Panc1 (cell line): Measurements from ENCODE around the gene KCNH3. TPM values are rescaled to one million over a fixed set of nuclear protein-coding genes. Genes with fewer than 3 reads are reported as not detected.

ENCODE experiments used
- ATAC-seq: fragments of 200-7000 bp; cut with Tn5 transposase; 2 replicates; pipeline ENCODE4 v1.9.1; 2020; ENCODE audit warnings: mild to moderate bottlenecking, moderate library complexity
- BruUV-seq: library from RNA; stranded (reverse); fragments of 400-500 nt; replicated peaks from 2 replicates; lab custom pipeline; 2021; lab: Mats Ljungman, UMichigan
- CTCF ChIA-PET: fragments of 300-600 bp; sonication (Branson Sonifier 250); formaldehyde crosslinking; loops from one replicate; lab custom pipeline; 2022; ENCODE audit warnings: antibody characterized with exemption; lab: Charles Lee
- POLR2A ChIA-PET: fragments of 300-600 bp; sonication (Branson Sonifier 250); formaldehyde crosslinking; loops from one replicate; lab custom pipeline; 2022; ENCODE audit warnings: antibody characterized with exemption; lab: Charles Lee
- DNase-seq: peaks from one replicate; pipeline ENCODE4 v3.0.0-alpha.2; 2010; ENCODE audit warnings: low read depth, low spot score
- H3K27ac ChIP-seq: 2 replicates; pipeline ENCODE4 v1.5.1; 2011; ENCODE audit warnings: mild to moderate bottlenecking, low read length, inconsistent platforms
- H3K27me3 ChIP-seq: fragments of 200-500 bp; sonication (Bioruptor generic); 2 replicates; pipeline ENCODE4 v1.6.0; 2014; ENCODE audit warnings: low read length, inconsistent platforms; ENCODE audit not compliant: control insufficient read depth, insufficient read depth
- H3K36me3 ChIP-seq: fragments of 200-500 bp; sonication (Bioruptor generic); 2 replicates; pipeline ENCODE4 v1.5.1; 2014; ENCODE audit warnings: inconsistent platforms, mild to moderate bottlenecking, low read length, moderate library complexity; ENCODE audit not compliant: control insufficient read depth, insufficient read depth
- H3K4me1 ChIP-seq: 2 replicates; pipeline ENCODE4 v1.5.1; 2011; ENCODE audit warnings: inconsistent platforms, mild to moderate bottlenecking, low read length, moderate library complexity; ENCODE audit not compliant: control insufficient read depth, insufficient read depth
- H3K4me3 ChIP-seq, 2 experiments: 2 replicates each; pipeline ENCODE4 v1.5.1; 2011 to 2012; ENCODE audit warnings: low read depth in 2 of 2, low read length in 2 of 2, mild to moderate bottlenecking in 2 of 2, inconsistent platforms in 1 of 2, moderate library complexity in 1 of 2
- H3K9me3 ChIP-seq: fragments of 200-500 bp; sonication (Bioruptor generic); 2 replicates; pipeline ENCODE4 v1.5.1; 2014; ENCODE audit warnings: low read depth, mild to moderate bottlenecking, inconsistent platforms, low read length, moderate library complexity; ENCODE audit not compliant: control insufficient read depth, insufficient read depth
- CTCF ChIP-seq: fragments of 450-650 bp; IDR thresholded peaks from 2 replicates; pipeline ENCODE4 v1.5.1; 2017; ENCODE audit warnings: mild to moderate bottlenecking
- POLR2AphosphoS5 ChIP-seq: IDR thresholded peaks from 2 replicates; pipeline ENCODE4 v1.6.1; 2012; ENCODE audit warnings: mild to moderate bottlenecking, low read depth, low read length, moderate library complexity
- REST ChIP-seq, 2 experiments: IDR thresholded peaks; 2 replicates each; pipeline ENCODE4 v1.6.1; 2011 to 2012; ENCODE audit warnings: low read depth in 2 of 2, control low read depth in 1 of 2, low read length in 1 of 2, mild to moderate bottlenecking in 1 of 2, moderate library complexity in 1 of 2; ENCODE audit not compliant: insufficient read depth in 1 of 2
- SIN3A ChIP-seq: IDR thresholded peaks from 2 replicates; pipeline ENCODE4 v1.6.1; 2012; ENCODE audit warnings: low read depth, mild to moderate bottlenecking, low read length, moderate library complexity, borderline replicate concordance; ENCODE audit not compliant: insufficient read depth
- TCF7L2 ChIP-seq: IDR thresholded peaks from 2 replicates; pipeline ENCODE4 v1.6.1; 2011; ENCODE audit warnings: mild to moderate bottlenecking, low read depth, low read length, inconsistent platforms
- in situ Hi-C: cut with HindIII; loops from 2 replicates; pipeline ENCODE4 v1.10.0; 2016; ENCODE audit warnings: low sequenced_read_pairs, low pct_unique_long_range_greater_than_20kb
- intact Hi-C: fragments of 100-400 bp; cut with micrococcal nuclease; formaldehyde crosslinking; loops from one replicate; pipeline ENCODE4 v1.10.0; 2022; ENCODE audit not compliant: unreplicated experiment
- total RNA-seq: library from RNA; stranded (reverse); gene quantifications from one replicate; pipeline ENCODE4 v1.2.1, GENCODE V29; 2021; ENCODE audit not compliant: unreplicated experiment

KCNH3 gene
- total RNA-seq, 1 experiment from 2014 or later: 0.64 TPM

GRCh38 chr12:49582201-49582600 is 43.4 kb downstream of the KCNH3 start:
- in situ Hi-C loops (no loop called here), intact Hi-C loops (no loop called here)
- CTCF ChIA-PET: no interaction called here
- Histone ChIP-seq H3K27ac (no peak overlapping the region), H3K27me3 (no peaks in the 10 kb centered on the region), H3K4me3 (no peak overlapping the region), H3K4me1 (no peaks in the 10 kb centered on the region), H3K9me3 (no peaks in the 10 kb centered on the region), H3K36me3 (no peaks in the 10 kb centered on the region)
- POLR2A ChIA-PET: interaction anchor here (0.7 kb wide), 1 partner anchor 254 kb away, joined by 4 read pairs; no protein-coding TSS in a partner anchor
- TF ChIP-seq SIN3A (no peak), REST (IDR thresholded peaks at IDR 0.05; ENCODE audit: insufficient read depth in 1 of 2, low read depth in 2 of 2, low read length in 1 of 2) (no peak), POLR2AphosphoS5 (no peak), TCF7L2 (no peak), CTCF (no peak)
- no TSS peak for BruUV-seq
- ATAC-seq (no peak), DNase-seq (no peak)

GRCh38 chr12:49582850-49583249 is 44.0 kb downstream of the KCNH3 start:
- Histone ChIP-seq H3K4me3 (no peak overlapping the region), H3K27me3 (no peaks in the 10 kb centered on the region), H3K27ac (no peak overlapping the region), H3K9me3 (no peaks in the 10 kb centered on the region), H3K4me1 (no peaks in the 10 kb centered on the region), H3K36me3 (no peaks in the 10 kb centered on the region)
- no peak for TF ChIP-seq CTCF
- no peak for TF ChIP-seq REST (IDR thresholded peaks at IDR 0.05; ENCODE audit: insufficient read depth in 1 of 2, low read depth in 2 of 2, low read length in 1 of 2)
- no peak for TF ChIP-seq SIN3A
- no peak for TF ChIP-seq TCF7L2
- no peak for TF ChIP-seq POLR2AphosphoS5
- in situ Hi-C loops (no loop called here), intact Hi-C loops (no loop called here)
- CTCF ChIA-PET: no interaction called here
- DNase-seq (no peak), ATAC-seq (no peak)
- no TSS peak for BruUV-seq
- POLR2A ChIA-PET: interaction anchor here (0.6 kb wide), 1 partner anchor 165 kb away, joined by 3 read pairs; no protein-coding TSS in a partner anchor
